Breast epithelium (tissue), 3 donors: ENCODE measurements around the gene ASGR2.

Experiments used
- CTCF ChIP-seq, 3 donors: fragments of 450-650 bp; IDR thresholded peaks; one replicate each; pipeline ENCODE4 v1.5.1; 2016 to 2017; ENCODE audit warnings: antibody characterized with exemption in 3 of 3, mild to moderate bottlenecking in 3 of 3, moderate library complexity in 3 of 3
- POLR2A ChIP-seq: fragments of 450-650 bp; IDR thresholded peaks from one replicate; pipeline ENCODE4 v1.6.1; 2016; ENCODE audit warnings: antibody characterized with exemption, mild to moderate bottlenecking, moderate library complexity

GRCh38 chr17:7107795-7108559 lies 6.6 kb downstream of the ASGR2 start:
- no peak for TF ChIP-seq CTCF (IDR thresholded peaks at IDR 0.05)
- no peak for TF ChIP-seq POLR2A
